GM18858 (cell line): ENCODE results near the gene CCDC85C.

Experiments used
- ATAC-seq: cut with Tn5 transposase; IDR thresholded peaks from one replicate; pipeline ENCODE4 v1.9.1; 2021; ENCODE audit not compliant: unreplicated experiment

CCDC85C gene

DNA sequence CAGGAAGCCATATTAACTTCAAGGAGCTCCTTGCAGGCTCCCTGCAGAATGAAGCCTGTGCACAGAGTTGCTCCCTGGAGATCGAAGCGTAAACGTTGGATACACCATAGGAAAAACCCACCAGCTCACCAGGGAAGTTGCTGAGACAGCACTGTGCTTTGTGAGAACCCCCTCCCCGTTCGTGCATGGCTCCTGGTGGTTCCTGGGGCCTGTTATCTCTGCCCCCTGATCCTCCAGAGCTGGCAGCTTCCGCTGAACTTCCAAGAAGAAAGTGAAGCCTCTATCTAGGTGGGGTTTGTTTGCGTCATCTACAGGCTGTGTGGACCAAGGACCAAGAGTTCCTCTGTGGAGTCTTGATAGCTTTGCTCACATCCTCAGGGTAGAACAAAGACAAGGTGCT, 2.4 kb upstream of the CCDC85C start:
- no peak for ATAC-seq

DNA sequence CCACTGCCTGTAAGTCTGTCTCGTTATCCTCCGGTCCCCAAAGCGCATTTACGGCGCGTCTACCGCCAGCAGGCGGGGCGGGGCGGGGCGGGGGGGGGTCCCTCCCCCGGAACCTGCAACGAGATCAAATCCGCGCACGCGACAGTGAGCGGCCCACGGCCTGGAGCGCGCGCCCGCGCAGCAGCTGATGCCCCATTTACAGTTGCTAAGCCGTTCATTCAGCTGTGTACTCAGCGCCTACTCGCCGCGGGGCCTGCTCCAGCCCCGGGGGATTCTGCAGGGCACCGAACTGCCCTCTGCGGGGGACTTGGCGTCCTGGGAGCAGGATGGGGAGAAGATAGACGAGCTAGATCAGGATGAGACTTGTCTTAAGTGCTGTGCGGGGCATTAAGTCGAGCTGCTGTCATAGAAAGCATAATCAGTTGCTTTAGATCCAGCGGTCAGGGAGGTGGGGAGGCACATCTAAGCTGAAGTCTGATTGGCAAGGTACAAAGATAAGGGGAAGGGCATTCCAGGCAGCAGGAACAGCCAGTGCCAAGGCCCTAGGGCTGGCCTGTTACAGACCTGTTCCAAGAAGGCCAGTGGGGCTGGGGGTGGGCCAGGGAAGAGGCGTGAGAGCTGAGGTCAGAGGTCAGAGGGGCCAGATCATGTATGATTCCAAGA, 1.4 kb upstream of the CCDC85C start:
- no peak for ATAC-seq

DNA sequence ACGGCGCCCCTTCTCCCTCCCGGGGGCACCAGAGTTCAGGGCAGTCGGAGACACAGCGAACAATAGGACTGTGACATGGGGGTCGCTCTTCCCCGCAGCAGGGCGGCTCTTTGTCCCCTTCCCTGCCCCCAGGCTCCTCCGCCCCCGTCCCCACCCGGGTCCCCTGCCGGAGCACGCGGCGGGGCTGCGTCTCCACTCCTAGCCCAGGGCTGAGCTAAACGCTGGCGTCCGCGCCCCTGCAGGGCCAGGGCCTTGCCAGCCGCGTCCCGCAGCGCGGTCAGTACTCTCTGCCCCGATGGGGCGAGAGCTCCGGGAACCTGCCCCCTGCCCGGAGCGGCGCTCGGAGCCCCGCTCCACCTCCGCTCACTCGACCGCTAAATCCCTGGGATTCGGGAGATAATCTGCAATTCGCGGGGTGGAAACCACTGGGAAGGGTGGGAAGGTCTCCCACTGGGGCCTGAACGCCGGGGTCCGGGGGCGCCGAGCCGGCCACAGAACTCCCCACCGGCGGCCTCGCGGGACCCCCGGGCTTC, 825 bp upstream of the CCDC85C start:
- ATAC-seq = no peak

DNA sequence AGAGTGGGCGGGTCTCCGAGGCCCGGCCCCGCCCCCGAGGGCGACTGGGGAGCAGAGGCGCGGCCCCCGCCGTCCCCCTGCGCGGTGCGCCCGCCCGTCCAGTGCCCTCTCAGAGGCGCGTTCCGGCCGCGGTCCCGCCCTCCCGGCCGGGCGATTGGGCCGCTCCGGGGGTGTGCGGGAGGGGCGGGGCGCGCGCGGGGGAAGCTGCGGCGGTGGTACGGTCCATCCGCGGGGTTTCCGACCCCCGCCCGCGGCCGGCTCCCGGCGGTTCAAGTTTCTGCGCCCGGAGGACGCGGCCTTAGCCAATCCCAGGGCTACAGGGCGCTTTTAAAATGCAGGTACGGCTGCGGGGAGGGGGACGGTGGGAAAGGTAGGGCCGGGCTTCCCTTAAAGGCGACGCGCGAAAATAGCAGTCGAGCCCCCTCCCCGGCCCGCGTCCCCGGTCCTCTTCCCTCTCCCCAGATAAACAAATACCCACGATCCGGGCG, 315 bp upstream of the CCDC85C start:
- peak; percentile 76 for ATAC-seq

DNA sequence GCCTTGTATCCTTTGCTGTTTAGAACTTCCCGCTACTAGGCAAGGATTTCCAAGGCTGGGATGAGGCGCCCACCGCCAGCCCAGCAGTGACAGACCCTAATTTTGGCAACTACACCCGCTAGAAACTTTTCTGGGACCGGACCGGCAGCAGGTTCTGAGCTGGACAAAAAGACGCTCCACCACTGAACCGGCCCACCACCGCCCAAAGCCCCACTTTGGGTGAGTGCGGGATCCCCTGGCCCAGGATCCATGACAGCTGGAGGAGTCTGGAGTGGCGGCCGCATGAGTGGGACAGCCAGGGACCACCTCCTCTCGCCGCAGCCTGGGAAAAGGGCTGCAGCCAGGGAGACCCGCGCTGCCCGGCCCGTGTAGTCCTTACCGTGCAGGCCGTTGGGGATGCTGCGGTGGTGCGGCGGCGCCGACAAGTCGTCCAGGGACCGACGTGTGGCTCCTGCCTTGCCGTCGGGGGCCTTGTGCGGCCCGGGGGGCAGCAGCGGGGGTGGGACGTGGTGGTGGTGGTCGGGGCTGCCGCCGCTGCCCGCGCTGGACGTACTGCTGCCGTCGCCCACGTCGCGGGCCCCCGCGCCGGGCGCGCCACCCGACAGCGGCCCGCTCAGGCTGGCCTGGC, 1.1 kb downstream of the CCDC85C start:
- ATAC-seq = no peak

DNA sequence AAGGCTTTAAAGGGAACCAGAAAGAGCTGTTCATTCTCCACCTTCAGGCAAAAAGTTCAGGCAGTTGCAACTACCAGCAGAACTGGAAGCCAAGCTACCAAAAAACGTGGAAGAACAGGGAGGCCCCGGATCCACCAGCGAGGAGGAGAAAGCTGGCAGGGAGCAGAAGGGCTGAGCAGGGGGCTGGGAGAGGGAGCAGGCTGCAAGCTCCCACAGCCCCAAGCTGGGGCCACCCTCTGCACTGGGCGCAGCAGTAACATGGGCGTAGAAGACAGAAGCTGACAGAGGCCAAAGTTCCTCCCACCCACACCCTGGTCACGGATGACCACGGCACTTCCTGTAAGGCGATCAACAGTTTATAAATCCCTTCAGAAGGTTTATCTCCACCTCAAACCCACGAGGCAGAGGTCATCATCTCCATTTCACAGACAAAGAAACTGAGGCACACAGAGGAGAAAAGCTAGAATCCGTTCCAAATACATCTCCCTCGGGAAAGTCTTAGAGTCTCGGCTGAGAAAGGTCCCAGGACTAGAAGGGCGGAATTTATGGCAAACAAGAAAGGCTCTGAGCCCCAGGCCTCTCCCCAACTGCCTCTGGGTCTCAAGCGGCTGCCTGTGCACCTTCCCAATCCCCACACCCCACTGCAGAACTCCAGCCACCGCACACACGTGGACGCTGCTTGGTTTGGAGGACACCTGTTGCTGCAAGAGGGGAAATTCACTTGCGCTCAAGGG, 1.8 kb downstream of the CCDC85C start:
- ATAC-seq = no peak

DNA sequence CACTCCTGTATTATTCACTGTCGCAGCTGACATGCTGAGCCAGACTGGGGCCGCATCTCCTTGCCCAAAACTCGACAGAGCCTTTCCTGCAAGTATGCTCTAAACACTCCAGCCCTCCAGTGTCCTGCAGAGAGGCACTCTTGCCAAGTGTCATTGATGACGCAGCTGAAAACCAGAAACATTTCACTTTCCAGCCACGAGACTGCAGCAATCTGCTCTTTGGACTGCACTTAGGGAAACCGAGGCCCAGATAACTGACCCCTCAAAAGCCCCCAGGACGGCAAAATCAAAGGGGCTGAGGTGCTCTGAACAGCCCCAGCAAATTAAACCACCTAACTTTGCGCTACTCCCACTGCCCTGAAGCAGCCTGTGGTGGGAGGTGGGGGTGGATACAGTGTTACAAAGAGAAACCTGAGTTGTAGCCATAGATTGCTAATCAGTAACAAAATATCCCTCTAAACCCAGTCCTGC, 2.6 kb downstream of the CCDC85C start:
- ATAC-seq = no peak

DNA sequence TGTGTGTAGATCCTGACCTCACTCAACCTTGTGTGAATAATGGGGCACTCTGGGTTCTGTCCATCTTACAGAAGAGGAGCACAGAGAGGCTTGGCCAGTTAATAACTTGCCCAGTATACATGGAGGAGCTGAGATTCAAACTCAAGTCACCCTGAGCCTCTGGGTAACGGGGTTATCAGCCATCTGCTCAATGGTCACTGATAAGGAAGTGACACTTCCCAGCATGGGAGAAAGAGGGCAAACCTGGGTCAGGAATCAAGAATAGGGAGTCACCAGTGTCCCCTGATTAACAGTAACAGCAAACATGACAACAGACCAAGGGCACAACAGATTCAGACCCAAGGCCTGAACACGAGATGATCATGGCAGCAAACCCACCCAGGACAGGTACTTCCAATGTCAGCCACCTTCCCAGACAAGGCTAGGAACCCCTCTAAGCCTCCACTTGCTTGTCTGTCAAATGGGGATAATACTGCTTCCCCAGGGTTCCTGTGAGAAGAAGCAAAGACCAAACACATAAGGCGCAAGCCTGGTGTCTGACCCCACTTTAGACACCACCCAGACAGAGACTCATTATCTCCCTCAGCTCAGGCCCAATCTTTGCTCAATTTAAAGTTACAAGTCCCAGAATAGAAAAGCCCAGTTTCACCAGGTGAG, 3.6 kb downstream of the CCDC85C start:
- no peak for ATAC-seq

DNA sequence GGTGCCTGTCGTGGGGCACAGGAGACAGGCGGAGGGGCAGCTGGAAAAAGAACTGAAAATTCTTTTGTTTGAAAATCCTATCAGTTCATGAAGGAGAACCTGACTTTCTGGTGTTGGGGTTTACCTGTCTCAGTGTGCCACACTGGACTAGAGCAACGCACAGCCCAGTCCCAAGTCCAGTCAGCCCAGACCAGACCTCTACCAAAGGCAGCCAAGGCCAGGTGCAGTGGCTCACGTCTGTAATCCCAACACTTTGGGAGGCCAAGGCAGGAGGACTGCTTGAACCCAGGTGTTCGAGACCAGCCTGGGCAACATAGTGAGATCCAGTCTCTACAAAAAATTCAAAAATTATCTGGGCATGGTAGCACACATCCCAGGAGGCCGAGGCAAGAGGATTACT, 4.6 kb downstream of the CCDC85C start:
- no peak for ATAC-seq

DNA sequence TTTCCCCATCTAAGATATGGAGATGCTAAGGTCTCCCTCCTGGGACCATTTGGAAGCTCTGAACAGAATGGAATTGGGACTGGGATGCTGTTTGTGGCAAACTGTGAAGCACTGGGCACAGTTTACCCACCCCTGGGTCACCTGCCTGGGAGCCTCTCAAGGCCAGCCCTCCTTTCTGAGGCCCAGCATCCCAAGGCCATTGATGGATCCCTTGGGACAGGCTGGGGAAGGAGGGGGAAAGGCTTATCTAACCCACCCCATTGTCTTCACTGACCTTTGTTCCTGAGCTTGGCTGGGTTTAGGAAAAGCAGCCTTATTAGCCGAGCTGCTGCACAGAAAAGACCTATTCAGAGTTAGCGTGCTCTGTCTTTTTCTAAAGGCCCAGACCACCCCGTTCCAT, 5.2 kb downstream of the CCDC85C start:
- ATAC-seq = no peak

DNA sequence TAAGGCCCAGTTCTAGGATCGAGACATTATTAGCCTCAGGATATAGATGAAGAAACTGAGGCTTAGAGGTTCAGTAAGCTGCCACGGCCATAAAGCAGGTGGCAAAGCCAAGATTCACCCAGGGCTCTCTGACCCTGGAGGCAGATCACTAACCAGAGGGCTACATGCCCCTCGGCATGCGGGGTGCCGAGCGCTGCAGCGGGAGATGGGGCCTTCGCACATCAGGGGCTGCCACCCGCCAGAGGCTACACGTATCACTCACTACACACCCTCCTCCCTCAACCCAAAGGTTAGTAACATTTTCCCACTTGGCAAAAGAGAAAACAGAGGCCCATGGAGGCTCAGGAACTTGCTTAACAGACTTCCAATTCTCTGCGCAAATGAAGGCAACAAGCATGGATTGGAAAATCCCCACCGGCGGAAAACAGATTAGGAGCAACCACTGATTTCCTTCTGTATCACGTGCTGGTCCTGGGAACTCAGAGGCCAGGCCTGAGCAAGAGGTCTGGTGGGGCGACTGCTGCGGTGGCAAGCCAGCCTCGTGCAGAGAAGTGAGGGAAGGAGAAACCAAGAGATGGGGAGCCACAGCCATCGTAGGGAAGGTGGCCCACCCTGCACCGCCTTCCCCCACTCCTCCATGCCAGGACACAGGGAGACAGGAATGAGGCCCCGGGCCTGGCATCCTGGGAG, 6.0 kb downstream of the CCDC85C start:
- no peak for ATAC-seq

DNA sequence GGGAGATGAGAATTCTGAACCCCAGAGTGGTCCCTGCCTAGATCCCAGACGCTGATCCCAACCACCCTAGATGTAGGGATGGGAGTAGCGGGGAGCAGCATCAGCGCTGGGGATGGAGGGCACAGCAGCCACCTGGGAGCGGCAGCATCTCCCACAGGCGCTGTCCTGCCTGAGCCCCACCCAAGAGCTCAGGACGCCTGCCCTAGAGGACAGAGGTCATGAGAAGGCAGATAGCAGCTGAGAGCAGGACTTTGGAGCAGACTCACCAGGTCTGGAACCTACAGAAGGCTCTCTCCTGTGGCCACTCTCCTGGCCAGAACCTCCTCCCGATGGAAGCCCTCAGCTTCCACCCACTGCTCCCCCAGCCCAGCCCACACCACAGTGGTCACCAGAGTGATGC, 7.2 kb downstream of the CCDC85C start:
- no peak for ATAC-seq

DNA sequence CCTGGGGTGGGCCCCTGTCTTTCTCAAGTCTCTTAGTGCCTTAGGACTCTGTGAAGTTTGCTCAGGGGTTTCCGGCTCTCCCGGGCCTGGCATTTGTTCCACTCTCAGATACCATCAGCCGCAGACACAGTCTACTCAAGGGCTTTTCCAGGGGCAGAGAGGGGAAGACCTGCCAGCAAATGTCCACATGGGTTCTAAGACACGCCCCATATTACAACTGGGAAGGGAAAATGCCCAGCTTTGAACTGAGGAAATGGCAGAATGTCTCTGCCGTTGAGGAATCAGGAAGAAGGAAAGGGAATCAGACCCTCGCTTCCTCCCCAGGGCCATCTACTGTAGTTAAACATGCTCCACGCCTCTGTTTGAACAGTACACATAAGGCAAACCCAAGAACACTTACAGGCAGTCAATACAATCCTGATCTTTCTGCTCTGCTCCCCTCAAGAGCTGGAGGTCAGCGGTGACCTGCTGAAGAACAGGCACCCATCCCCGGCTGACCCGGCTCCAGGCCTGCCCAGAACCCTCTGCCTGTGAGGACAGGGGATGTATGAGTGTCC, 7.9 kb downstream of the CCDC85C start:
- no peak for ATAC-seq

DNA sequence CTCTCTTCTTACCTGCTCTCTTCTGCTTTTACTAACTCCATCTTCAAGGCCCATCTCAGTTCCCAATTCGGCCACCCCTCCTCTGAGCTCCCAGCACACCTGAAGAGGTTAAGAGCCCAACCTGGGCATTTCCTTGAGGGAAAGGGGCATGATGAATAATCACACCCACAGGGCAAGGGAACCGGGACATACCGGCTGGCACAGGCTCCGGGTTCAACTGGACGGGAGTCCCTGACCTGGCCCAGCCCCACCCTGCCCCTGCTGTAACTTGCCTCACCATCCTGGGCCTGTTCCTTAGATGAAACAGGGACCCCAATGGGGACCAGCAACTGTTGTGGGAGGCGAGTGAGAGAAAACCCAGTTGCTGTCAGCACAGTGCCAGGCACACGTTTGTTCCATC, 8.5 kb downstream of the CCDC85C start:
- ATAC-seq = no peak

DNA sequence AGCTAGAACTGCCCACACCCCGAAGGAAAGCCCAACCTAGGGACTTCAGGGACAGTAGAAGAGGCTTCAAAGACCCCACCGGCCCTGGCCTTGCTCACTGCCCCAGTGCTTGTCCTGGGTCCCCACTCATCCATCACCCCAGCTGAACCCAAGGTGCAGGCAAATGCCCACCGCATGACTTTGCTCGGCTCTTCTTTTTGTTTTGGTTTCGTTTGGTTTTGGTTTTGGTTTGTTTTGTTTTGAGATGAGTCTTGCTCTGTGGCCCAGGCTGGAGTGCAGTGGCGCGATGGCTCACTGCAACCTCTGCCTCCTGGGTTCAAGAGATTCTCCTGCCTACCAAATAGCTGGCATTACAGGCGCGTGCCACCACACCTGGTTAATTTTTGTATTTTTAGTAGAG, 9.0 kb downstream of the CCDC85C start:
- peak; percentile 99 for ATAC-seq

DNA sequence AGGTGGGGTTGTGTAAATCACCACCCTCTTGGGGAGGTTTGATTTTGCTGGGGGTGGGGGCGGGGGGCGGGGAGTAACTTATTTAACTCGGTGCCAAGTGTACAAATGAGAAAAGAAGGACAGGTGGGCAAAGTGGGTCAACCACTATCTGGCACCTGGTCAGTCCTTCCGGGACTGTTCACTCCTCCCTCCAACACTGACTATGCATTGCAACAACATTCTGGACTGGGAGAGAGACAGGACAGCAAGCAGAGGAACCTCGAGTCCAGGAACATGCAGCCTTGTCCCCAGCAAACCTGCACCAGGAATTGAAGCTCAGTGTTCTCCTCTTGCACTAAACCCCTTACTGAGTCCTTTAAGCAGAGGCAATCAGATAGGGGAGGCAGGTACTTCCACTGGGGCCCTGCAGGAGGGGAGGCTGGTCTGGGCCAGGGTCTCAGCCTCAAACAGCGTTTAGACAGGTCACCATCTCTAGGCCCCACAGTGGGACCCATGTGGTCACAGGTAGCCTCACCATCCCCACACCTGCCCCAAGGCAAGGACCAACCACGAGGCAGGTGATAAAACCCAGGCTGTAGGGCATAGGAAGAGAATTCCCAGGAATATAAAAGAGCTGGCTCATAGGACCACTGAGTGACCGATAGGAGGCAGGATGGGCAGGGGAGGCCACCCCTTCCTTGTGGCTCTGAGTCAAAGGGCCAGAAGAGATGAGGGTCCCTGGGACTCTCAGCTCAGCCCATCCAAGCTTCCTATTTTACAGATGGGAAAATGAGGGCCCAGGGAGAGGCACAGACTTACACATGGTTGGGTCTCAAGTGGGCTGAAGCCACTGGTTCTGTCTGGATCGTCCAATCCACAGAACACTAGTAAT, 9.8 kb downstream of the CCDC85C start:
- no peak for ATAC-seq

DNA sequence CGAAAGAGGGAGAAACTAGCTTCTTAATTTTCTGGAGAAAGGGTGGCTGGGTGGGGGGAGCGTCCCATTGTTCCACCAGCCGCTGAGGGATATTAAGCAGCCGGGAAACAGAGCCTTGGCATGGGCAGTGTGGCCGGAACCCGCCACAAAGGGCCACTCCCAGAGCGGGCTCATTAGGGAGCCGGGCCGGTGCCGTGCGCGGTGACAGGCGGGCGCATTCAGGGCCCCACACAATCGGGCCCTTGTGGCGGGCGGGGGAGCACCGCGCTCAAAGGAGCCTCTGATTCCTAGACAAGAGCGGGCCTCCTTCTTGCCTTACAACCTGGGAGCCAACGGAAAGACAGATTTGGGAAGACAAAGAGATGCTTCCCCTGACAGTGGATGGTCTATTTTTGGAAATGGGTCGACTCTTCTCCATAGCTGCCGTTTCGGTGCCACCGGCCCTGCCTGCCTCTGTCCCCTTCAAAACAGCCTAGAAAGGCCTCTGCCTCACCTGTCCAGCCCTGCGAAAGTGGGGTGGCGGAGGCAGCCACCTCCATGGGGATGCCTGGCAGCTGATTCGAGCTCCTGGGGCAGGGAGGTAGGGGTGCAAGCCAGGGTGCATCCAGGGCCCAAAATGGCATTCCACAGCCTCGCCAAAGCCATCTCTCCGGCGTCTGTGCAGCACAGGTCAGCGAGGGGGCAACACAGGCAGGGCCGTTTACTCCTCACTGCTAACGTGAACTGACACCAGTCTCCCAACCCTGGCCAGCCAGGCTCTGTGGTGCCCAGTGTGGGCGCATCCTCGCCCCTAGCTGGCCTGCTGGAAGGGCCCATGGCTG, 10.9 kb downstream of the CCDC85C start:
- no peak for ATAC-seq

DNA sequence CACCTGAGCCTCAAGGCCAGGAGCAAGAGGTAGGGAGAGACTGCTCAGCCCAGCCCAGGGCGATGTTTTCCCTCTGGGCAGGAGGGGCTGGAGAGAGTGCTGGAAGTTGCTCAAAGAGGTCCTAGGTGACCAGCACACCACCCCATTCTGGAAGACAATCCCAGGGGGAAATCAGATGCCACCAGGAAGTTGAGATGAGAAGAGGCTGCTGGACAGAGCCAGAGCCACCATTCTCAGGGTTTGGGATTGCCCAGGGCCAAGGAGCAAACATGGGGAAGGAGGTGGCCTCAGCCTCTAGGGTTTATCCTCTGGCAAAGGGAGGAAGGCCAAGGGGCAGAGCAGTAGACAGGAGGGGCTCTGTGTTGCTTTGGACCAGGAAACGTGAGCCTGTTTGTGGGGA, 11.6 kb downstream of the CCDC85C start:
- ATAC-seq = no peak
